CD14-positive monocyte (primary cell): ENCODE measurements around the gene MVB12B. TPM values are rescaled to one million over a fixed set of nuclear protein-coding genes. Genes with fewer than 3 reads are reported as not detected.

Source experiments
- DNase-seq, 3 donors: peaks; one replicate each; pipeline ENCODE4 v3.0.0-alpha.2; 2011 to 2022
- H2AFZ ChIP-seq: 2 replicates; pipeline ENCODE4 v1.6.0; 2012; ENCODE audit warnings: mild to moderate bottlenecking, low read depth, low read length, inconsistent platforms; ENCODE audit not compliant: insufficient read depth, poor library complexity, severe bottlenecking
- H3K27ac ChIP-seq, 2 donors: 1 replicate in 1 of 2; 2 replicates in 1 of 2; pipeline ENCODE4 v1.5.1; 2012 to 2013; ENCODE audit warnings: low read length in 2 of 2, control low read depth in 1 of 2, inconsistent platforms in 1 of 2, low read depth in 1 of 2, mild to moderate bottlenecking in 1 of 2
- H3K27me3 ChIP-seq, 2 donors: one replicate each; pipeline versions ENCODE4 v1.6.0 to v1.6.1; 2011 to 2013; ENCODE audit warnings: low read length in 2 of 2; ENCODE audit not compliant: control insufficient read depth in 2 of 2, insufficient read depth in 2 of 2
- H3K36me3 ChIP-seq, 2 donors: replicated peaks in 1 of 2; 1 replicate in 1 of 2; 2 replicates in 1 of 2; pipeline versions ENCODE4 v1.5.1 to v1.6.1; 2012 to 2013; ENCODE audit warnings: low read length in 2 of 2, control low read depth in 1 of 2, inconsistent platforms in 1 of 2, mild to moderate bottlenecking in 1 of 2; ENCODE audit not compliant: insufficient read depth in 2 of 2, control insufficient read depth in 1 of 2
- H3K4me1 ChIP-seq, 2 donors: 1 replicate in 1 of 2; 2 replicates in 1 of 2; pipeline versions ENCODE4 v1.5.1 to v1.6.1; 2012 to 2013; ENCODE audit warnings: low read length in 2 of 2, control low read depth in 1 of 2, inconsistent platforms in 1 of 2, mild to moderate bottlenecking in 1 of 2, moderate library complexity in 1 of 2; ENCODE audit not compliant: insufficient read depth in 2 of 2, control insufficient read depth in 1 of 2
- H3K4me2 ChIP-seq: replicated peaks from 2 replicates; pipeline ENCODE3; 2012; ENCODE audit warnings: low read length, moderate library complexity, mild to moderate bottlenecking; ENCODE audit not compliant: poor library complexity, severe bottlenecking; ENCODE audit errors: extremely low read depth
- H3K4me3 ChIP-seq, 3 experiments: fragments of 200-600 bp in 1 of 3; sonication (generic) in 1 of 3; replicated peaks in 1 of 3; 1 replicate in 2 of 3; 2 replicates in 1 of 3; pipeline ENCODE4 v1.5.1; 2011 to 2013; ENCODE audit warnings: low read length in 3 of 3, mild to moderate bottlenecking in 3 of 3, control low read depth in 2 of 3, low read depth in 2 of 3, inconsistent platforms in 1 of 3, moderate library complexity in 1 of 3
- H3K79me2 ChIP-seq: 2 replicates; pipeline ENCODE4 v1.6.0; 2012; ENCODE audit warnings: mild to moderate bottlenecking, control low read depth, inconsistent platforms, low read length, moderate library complexity; ENCODE audit not compliant: insufficient read depth
- H3K9ac ChIP-seq: 2 replicates; pipeline ENCODE4 v1.6.0; 2017; ENCODE audit warnings: low read length, mild to moderate bottlenecking; ENCODE audit not compliant: insufficient read depth, poor library complexity, severe bottlenecking
- H3K9me3 ChIP-seq, 2 donors: replicated peaks in 1 of 2; 1 replicate in 1 of 2; 2 replicates in 1 of 2; pipeline versions ENCODE4 v1.5.1 to v1.6.1; 2012 to 2013; ENCODE audit warnings: low read length in 2 of 2, control low read depth in 1 of 2; ENCODE audit not compliant: control insufficient read depth in 1 of 2, insufficient read depth in 1 of 2
- H4K20me1 ChIP-seq: 2 replicates; pipeline ENCODE4 v1.6.0; 2012; ENCODE audit warnings: mild to moderate bottlenecking, low read length, control low read depth, moderate library complexity; ENCODE audit not compliant: insufficient read depth
- H3K27ac Mint-ChIP-seq, 7 donors: one replicate each; pipeline ENCODE4 v1.8.0; 2020; ENCODE audit warnings: mild to moderate bottlenecking in 7 of 7, mixed read lengths in 7 of 7, moderate library complexity in 6 of 7, inconsistent platforms in 2 of 7
- H3K27me3 Mint-ChIP-seq, 3 donors: one replicate each; pipeline ENCODE4 v1.8.0; 2021 to 2022; ENCODE audit warnings: low read depth in 3 of 3, mild to moderate bottlenecking in 3 of 3, mixed read lengths in 3 of 3, moderate library complexity in 3 of 3, inconsistent platforms in 1 of 3
- H3K36me3 Mint-ChIP-seq, 2 donors: one replicate each; pipeline ENCODE4 v1.8.0; 2020; ENCODE audit warnings: mixed read lengths in 2 of 2, inconsistent platforms in 1 of 2, mild to moderate bottlenecking in 1 of 2
- H3K4me1 Mint-ChIP-seq: one replicate; pipeline ENCODE4 v1.8.0; 2020; ENCODE audit warnings: mild to moderate bottlenecking, mixed read lengths
- H3K4me3 Mint-ChIP-seq, 2 donors: one replicate each; pipeline ENCODE4 v1.8.0; 2020; ENCODE audit warnings: mild to moderate bottlenecking in 2 of 2, mixed read lengths in 2 of 2, moderate library complexity in 1 of 2
- H3K9me3 Mint-ChIP-seq, 7 donors: one replicate each; pipeline ENCODE4 v1.8.0; 2020 to 2022; ENCODE audit warnings: mixed read lengths in 7 of 7, mild to moderate bottlenecking in 6 of 7, moderate library complexity in 6 of 7, inconsistent platforms in 2 of 7
- CTCF ChIP-seq: fragments of 200-600 bp; IDR thresholded peaks from one replicate; pipeline ENCODE4 v1.8.0; 2022; ENCODE audit warnings: antibody characterized with exemption, mild to moderate bottlenecking
- WGBS: methylation state at CpG from one replicate; pipeline ENCODE4 v1.1.5; 2013; ENCODE audit warnings: missing lambda C conversion rate; ENCODE audit not compliant: insufficient coverage; 5-methylcytosine and 5-hydroxymethylcytosine counted together
- intact Hi-C, 2 donors: fragments of 100-400 bp; cut with micrococcal nuclease; formaldehyde crosslinking; loops; one replicate each; pipeline versions ENCODE4 v1.15.0 to v1.15.1; 2023
- polyA plus RNA-seq, 3 donors: library from polyadenylated mRNA; depleted of rRNA in 1 of 3; unstranded in 2 of 3; stranded (reverse) in 1 of 3; fragments of 300-500 nt in 2 of 3; fragments of >200 nt in 1 of 3; fragmentation: Illumina TruSeq in 2 of 3; gene quantifications; 1 replicate in 2 of 3; 2 replicates in 1 of 3; pipeline ENCODE4 v1.2.3, GENCODE V29; 2012 to 2021

Gene MVB12B
- polyA plus RNA-seq, 3 donors = 2.8 to 8.1 (median 3.5) TPM

- Histone ChIP-seq H3K9me3 (no peaks in the 10 kb centered on the region), H2AFZ (no peak overlapping the region), H3K36me3 (peaks cover 5 to 14% of the 10 kb centered on the region in 2 donors), H3K79me2 (no peaks in the 10 kb centered on the region), H3K4me3 (no peak overlapping the region), H3K4me2 (no peak overlapping the region), H4K20me1 (no peaks in the 10 kb centered on the region), H3K27me3 (no peaks in the 10 kb centered on the region), H3K27ac (no peak overlapping the region), H3K9ac (no peak overlapping the region), H3K4me1 (no peaks in the 10 kb centered on the region)
- peaks cover 0 to 7% (median 5%) of the 10 kb centered on the region in 3 donors for H3K27me3 Mint-ChIP-seq
- no peak overlapping the region for H3K27ac Mint-ChIP-seq
- DNase-seq = no peak
- peaks cover 0 to 2% (median 0%) of the 10 kb centered on the region in 7 donors for H3K9me3 Mint-ChIP-seq
- H3K36me3 Mint-ChIP-seq = peaks cover 4 to 22% of the 10 kb centered on the region in 2 donors
- no peak overlapping the region for H3K4me3 Mint-ChIP-seq
- intact Hi-C loops = no loop called here
- peaks cover 5% of the 10 kb centered on the region for H3K4me1 Mint-ChIP-seq
- no peak for TF ChIP-seq CTCF
- 93% methylated on average over 10 of the region's 12 CpGs for WGBS
Measured at GRCh38 chr9:126508171-126508591, 181.6 kb downstream of the MVB12B start.

GRCh38 chr9:126508928-126509327 lies 182.3 kb downstream of the MVB12B start:
- H2AFZ ChIP-seq = no peak overlapping the region
- Mint-ChIP-seq H3K4me1 (peaks cover 9% of the 10 kb centered on the region), H3K36me3 (peaks cover 0 to 15% of the 10 kb centered on the region in 2 donors), H3K27ac (no peak overlapping the region), H3K4me3 (no peak overlapping the region), H3K27me3 (peaks cover 0 to 7% (median 3%) of the 10 kb centered on the region in 3 donors), H3K9me3 (peaks cover 0 to 2% (median 0%) of the 10 kb centered on the region in 7 donors)
- DNase-seq = no peak
- no peak overlapping the region for H3K9ac ChIP-seq
- intact Hi-C loops = no loop called here
- no peak overlapping the region for H3K4me3 ChIP-seq
- H3K27ac ChIP-seq = no peak overlapping the region
- H3K27me3 ChIP-seq = no peaks in the 10 kb centered on the region
- no peaks in the 10 kb centered on the region for H3K79me2 ChIP-seq
- H3K36me3 ChIP-seq = peaks cover 2 to 6% of the 10 kb centered on the region in 2 donors
- H3K9me3 ChIP-seq = no peaks in the 10 kb centered on the region
- no peaks in the 10 kb centered on the region for H4K20me1 ChIP-seq
- WGBS = no CpG with 5 or more reads among the region's 2 CpGs
- no peak overlapping the region for H3K4me2 ChIP-seq
- no peak for TF ChIP-seq CTCF
- peaks cover 4 to 6% of the 10 kb centered on the region in 2 donors for H3K4me1 ChIP-seq
